ENCODE data around the gene LAMA4. TPM values are rescaled to one million over a fixed set of nuclear protein-coding genes. Genes with fewer than 3 reads are reported as not detected.
A peak's percentile ranks its signal among the peaks of the same experiment; 100 is the strongest.

Gene LAMA4
- total RNA-seq, 3 donors from 2014 or later: 15.9 to 101 (median 37.0) TPM

- ATAC-seq (no peak), DNase-seq (no peak)
- Histone ChIP-seq H3K36me3 (ENCODE audit: low read depth) (no peaks in the 10 kb centered on the region), H3K9me3 (no peaks in the 10 kb centered on the region), H3K4me1 (ENCODE audit: low read depth) (no peaks in the 10 kb centered on the region), H3K4me3 (no peak overlapping the region)
- TF ChIP-seq CTCF (IDR thresholded peaks at IDR 0.05): no peak
- intact Hi-C loops (cut with DNase I, micrococcal nuclease): no loop called here
Measured at GRCh38 chr6:112234601-112235000, 19.8 kb downstream of the LAMA4 start.

- H3K36me3 ChIP-seq (ENCODE audit: low read depth): no peaks in the 10 kb centered on the region
- H3K4me3 ChIP-seq: no peak overlapping the region
- DNase-seq (no peak), ATAC-seq (peak; percentile 30)
- H3K9me3 ChIP-seq: no peaks in the 10 kb centered on the region
- intact Hi-C loops (cut with DNase I, micrococcal nuclease): no loop called here
- H3K4me1 ChIP-seq (ENCODE audit: low read depth): no peaks in the 10 kb centered on the region
- no peak for TF ChIP-seq CTCF (IDR thresholded peaks at IDR 0.05)
Measured at GRCh38 chr6:112233847-112234246, 20.5 kb downstream of the LAMA4 start.

- ATAC-seq: peak; percentile 18
- H3K36me3 ChIP-seq (ENCODE audit: low read depth): no peaks in the 10 kb centered on the region
- no peak overlapping the region for H3K4me3 ChIP-seq
- no peaks in the 10 kb centered on the region for H3K9me3 ChIP-seq
- TF ChIP-seq CTCF (IDR thresholded peaks at IDR 0.05): no peak
- no peaks in the 10 kb centered on the region for H3K4me1 ChIP-seq (ENCODE audit: low read depth)
- no peak for DNase-seq
- intact Hi-C loops (cut with DNase I, micrococcal nuclease): no loop called here
Measured at GRCh38 chr6:112232845-112233256, 21.5 kb downstream of the LAMA4 start.

GRCh38 chr6:112231594-112232060, 22.7 kb downstream of the LAMA4 start:
- intact Hi-C loops (cut with DNase I, micrococcal nuclease): no loop called here
- TF ChIP-seq CTCF (IDR thresholded peaks at IDR 0.05): no peak
- DNase-seq (peak in 1 of 3 donors; percentile 33), ATAC-seq (peak; percentile 64)
- Histone ChIP-seq H3K4me3 (no peak overlapping the region), H3K36me3 (ENCODE audit: low read depth) (no peaks in the 10 kb centered on the region), H3K4me1 (ENCODE audit: low read depth) (no peaks in the 10 kb centered on the region), H3K9me3 (no peaks in the 10 kb centered on the region)

- no peaks in the 10 kb centered on the region for H3K9me3 ChIP-seq
- no peaks in the 10 kb centered on the region for H3K4me1 ChIP-seq (ENCODE audit: low read depth)
- no peak overlapping the region for H3K4me3 ChIP-seq
- TF ChIP-seq CTCF (IDR thresholded peaks at IDR 0.05): no peak
- DNase-seq: no peak
- no peaks in the 10 kb centered on the region for H3K36me3 ChIP-seq (ENCODE audit: low read depth)
- no peak for ATAC-seq
- intact Hi-C loops (cut with DNase I, micrococcal nuclease): no loop called here
Measured at GRCh38 chr6:112231164-112231563, 23.2 kb downstream of the LAMA4 start.

All from mucosa of descending colon (tissue), 3 donors.